CD4-positive, alpha-beta T cell treated with Interleukin-21 for 1 hour (primary cell): ENCODE measurements around the gene CACFD1.

ENCODE experiments used
- DNase-seq: peaks from one replicate; pipeline ENCODE4 v3.0.0-alpha.2; 2020

Gene CACFD1

GRCh38 chr9:133459476-133460404, at the start of gene CACFD1:
Gene CACFD1, plus strand, starts transcription at chr9:133459978. Its CDS starts 89 bp downstream, at chr9:133460067.
- DNase-seq = peak; percentile 92

- no peak for DNase-seq
Measured at GRCh38 chr9:133415170-133415569, 44.6 kb upstream of the CACFD1 start.

- peak; percentile 87 for DNase-seq
Measured at GRCh38 chr9:133417541-133418461, 42.0 kb upstream of the CACFD1 start, which contains the start of gene REXO4. Gene REXO4, minus strand, starts transcription at chr9:133418010. Its CDS starts 166 bp downstream, at chr9:133417844.

- DNase-seq = no peak
Measured at GRCh38 chr9:133419005-133419404, 40.8 kb upstream of the CACFD1 start.

- DNase-seq = peak; percentile 43
Measured at GRCh38 chr9:133420392-133420827, 39.4 kb upstream of the CACFD1 start.

GRCh38 chr9:133421615-133422542, 37.9 kb upstream of the CACFD1 start, which contains the start of gene ADAMTS13:
Gene ADAMTS13, plus strand, starts transcription at chr9:133422367. Its CDS starts 77 bp downstream, at chr9:133422444.
- DNase-seq = peak; percentile 23

GRCh38 chr9:133423216-133423615, 36.6 kb upstream of the CACFD1 start:
- DNase-seq = no peak

GRCh38 chr9:133424187-133424586, 35.6 kb upstream of the CACFD1 start:
- DNase-seq = no peak

GRCh38 chr9:133425049-133425632, 34.6 kb upstream of the CACFD1 start:
- no peak for DNase-seq

GRCh38 chr9:133426011-133426410, 33.8 kb upstream of the CACFD1 start:
- no peak for DNase-seq

GRCh38 chr9:133427658-133428348, 32.0 kb upstream of the CACFD1 start:
- no peak for DNase-seq

- DNase-seq = no peak
Measured at GRCh38 chr9:133428617-133429101, 31.1 kb upstream of the CACFD1 start.

GRCh38 chr9:133429214-133429613, 30.6 kb upstream of the CACFD1 start:
- DNase-seq = no peak

GRCh38 chr9:133429641-133430161, 30.1 kb upstream of the CACFD1 start:
- no peak for DNase-seq

GRCh38 chr9:133430244-133430643, 29.5 kb upstream of the CACFD1 start:
- no peak for DNase-seq

GRCh38 chr9:133433351-133433843, 26.4 kb upstream of the CACFD1 start:
- DNase-seq = no peak

GRCh38 chr9:133436681-133437080, 23.1 kb upstream of the CACFD1 start:
- no peak for DNase-seq

- no peak for DNase-seq
Measured at GRCh38 chr9:133437753-133438531, 21.8 kb upstream of the CACFD1 start.

GRCh38 chr9:133439337-133439736, 20.4 kb upstream of the CACFD1 start:
- no peak for DNase-seq
